ENCODE measurements around the gene KATNAL2.

KATNAL2 gene
- 0.53 to 1.4 (median 0.85) reads per million in 4 experiments for total RNA-seq

DNA sequence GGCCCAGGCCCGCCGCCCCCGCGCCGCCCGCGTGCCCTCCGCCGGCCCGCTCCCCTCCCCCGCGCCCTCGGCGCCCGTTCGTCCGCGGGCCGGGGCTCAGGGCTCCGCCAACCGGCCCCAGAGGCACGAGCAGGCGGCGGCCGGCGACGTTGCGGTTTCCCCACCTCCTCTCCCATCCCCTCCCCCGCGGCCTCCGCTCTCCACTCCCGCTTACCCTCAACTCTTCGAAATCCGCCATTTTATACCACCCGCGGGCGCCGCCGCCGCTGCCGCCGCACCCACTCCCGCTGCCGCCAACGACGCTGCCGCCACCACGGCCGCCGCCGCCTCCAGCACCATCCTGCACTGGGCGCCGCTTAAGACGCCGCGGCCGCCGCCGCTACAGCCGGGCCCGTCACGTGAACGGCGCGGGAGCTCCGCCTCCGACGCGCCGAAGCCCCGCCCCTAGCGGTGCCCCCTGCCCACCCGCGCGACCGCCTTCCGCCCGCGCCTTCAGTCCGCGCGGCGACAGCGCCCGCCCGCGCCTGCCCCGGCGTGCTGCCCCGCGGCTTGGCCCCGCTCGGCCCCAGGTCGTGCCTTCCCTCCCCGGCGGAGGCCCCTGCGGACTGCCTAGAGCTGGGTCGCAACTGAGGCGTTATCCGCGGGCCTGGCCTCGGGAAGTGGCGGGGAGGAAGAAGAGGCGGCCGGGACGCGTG lies at the start of gene KATNAL2, which contains the start of gene PIAS2:
Gene KATNAL2, plus strand, starts transcription at position 495 of the 695 bp plus-strand sequence. CDS start 29,271 bp downstream, outside the sequence.
Gene PIAS2, minus strand, starts transcription at position 400 of the 695 bp plus-strand sequence. Its CDS starts 162 bp downstream, at position 238.
- peak; percentile 52 for DNase-seq

GRCh38 chr18:46868169-46868921 lies 49.1 kb upstream of the KATNAL2 start:
- DNase-seq = no peak

DNA sequence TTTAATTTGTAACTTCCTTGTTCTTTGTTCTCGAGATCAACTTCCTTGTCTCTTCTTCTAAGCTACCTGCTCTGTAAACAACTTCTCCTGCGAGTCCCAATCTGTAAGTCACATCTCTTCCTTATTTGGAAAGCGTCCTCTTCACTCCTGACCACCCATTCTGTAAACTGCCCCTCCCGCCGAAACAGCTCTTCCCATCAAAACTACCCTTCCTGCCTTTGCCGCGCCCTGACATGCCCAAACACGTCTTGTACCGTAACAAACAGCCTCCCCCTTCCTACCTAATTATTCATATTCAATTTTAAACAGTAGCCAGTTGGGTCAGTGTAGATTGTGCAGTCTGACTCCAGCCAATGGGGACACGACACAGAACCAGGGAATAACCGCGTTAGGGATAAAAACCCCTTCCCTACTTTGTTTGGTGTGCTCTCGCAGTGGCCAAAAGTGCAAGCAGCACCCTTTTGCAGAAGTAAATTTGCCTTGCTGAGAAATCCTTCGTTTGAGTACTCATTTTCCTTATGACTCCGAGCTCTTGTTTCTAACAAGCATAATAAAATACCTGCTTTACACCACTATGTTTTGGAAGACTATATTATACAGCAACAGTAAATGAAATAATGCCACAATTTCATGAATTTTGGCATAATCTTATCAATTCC lies 39.9 kb upstream of the KATNAL2 start:
- no peak for DNase-seq

DNA sequence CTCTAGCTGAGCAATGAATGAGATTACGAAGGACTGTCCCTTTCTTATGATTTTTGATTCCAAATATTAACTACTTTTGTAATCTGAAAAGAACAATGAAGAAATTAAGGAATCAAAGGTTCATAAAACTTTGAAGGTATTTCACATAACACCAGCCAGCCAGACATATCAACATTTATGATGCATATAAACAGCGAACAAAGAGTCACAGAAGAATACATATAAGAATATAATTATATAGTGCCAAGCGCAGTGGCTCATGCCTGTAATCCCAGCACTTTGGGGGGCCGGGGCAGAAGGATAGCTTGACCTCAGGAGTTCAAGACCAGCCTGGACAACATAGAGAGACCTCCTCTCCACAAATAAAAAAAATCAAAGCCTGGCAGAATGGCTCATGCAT lies 34.2 kb upstream of the KATNAL2 start:
- DNase-seq = no peak

DNA sequence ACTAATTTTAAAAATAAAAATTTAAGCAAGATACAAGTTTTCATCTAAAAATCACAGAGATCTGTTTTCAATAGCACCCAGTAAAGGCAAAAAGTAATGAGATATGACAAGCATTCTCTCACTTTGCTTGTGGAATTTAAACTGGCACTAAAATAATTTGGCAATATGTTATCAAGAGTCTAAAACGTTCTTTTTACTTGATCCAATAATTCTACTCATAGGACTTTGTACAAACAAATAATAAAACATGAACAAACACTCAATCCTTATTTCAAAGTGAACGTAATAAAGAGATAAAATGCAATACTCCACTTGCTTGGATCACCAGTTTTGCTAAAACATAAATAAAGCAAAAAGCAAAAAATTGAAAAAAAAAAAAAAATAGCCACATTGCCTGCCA lies 30.5 kb upstream of the KATNAL2 start:
- DNase-seq = no peak

DNA sequence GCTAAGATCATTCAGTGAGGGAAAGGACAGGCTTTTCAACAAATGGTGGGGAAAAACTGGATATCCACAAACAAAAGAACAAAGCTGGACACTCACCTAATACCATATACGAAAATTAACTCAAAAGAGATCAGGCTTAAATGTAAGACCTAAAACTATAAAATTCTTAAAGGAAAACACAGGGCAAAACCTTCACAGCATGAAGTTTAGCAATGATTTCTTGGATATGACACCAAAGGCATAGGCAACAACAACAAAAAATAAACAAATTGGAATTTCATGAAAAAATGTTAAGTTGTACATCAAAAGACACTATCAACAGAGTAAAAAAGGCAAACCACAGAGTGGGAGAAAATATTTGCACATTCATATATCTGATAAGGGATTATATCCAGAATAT lies 28.4 kb upstream of the KATNAL2 start:
- DNase-seq = no peak

DNA sequence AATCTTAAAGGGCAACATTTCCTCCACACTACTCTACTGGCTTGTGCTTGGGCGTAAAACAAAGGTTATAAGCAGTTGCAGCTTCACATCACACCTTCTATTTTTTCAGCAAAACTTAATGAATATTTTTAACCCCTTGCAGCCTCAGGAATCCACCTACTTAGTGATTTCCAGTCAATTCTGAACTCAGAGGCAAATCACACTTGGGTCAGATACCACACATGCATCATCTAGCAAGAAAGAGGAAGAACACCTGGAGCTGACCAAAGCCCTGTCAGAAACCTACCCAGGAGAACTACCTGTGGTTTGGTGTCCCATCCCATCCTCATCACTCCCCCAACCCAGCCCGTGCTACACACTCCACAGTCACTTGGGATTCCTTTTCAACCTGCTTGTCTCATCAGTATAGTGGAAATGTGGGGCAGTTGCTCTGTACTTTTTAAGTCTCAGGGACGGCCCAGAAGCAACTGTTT lies 25.6 kb upstream of the KATNAL2 start:
- DNase-seq = no peak

DNA sequence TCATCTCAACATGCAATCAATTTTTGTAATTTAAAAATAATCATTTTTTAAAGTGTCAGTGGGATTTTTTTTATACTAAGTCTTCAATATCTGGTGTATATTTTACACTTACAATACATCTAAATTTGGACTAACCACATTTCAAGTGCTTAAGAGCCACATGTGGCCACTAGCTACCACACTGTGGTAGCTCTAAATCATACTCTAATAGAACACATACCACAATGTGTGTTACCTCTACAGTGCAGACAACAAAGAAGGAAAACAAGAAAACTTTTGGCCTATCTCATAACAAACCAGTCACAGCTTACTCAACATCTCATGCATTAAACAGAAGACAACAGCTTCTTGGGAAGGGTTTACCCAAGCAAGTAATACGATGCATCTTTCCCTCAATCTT lies 24.6 kb upstream of the KATNAL2 start:
- DNase-seq = no peak

- DNase-seq = no peak
Measured at GRCh38 chr18:46893360-46893759, 24.0 kb upstream of the KATNAL2 start.

DNA sequence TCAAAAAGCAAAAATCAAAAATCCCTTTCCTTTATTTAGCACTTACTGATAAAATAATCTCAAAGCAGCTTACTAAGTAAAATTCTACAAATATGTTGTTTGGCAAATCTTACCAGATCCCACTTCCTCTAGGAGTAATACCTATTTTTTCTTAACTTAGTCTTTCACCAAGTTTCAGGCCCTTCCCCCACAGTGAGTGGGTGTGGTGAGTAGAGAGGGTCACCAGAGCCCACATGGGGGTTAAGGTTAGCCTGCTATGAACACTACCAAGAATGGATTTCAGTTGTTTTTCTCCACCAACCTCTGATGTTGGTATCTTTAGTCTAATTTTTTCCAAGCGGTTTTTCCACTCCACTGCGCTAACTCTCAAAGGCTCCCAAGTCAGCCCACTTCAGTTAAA lies 23.3 kb upstream of the KATNAL2 start:
- no peak for DNase-seq

DNA sequence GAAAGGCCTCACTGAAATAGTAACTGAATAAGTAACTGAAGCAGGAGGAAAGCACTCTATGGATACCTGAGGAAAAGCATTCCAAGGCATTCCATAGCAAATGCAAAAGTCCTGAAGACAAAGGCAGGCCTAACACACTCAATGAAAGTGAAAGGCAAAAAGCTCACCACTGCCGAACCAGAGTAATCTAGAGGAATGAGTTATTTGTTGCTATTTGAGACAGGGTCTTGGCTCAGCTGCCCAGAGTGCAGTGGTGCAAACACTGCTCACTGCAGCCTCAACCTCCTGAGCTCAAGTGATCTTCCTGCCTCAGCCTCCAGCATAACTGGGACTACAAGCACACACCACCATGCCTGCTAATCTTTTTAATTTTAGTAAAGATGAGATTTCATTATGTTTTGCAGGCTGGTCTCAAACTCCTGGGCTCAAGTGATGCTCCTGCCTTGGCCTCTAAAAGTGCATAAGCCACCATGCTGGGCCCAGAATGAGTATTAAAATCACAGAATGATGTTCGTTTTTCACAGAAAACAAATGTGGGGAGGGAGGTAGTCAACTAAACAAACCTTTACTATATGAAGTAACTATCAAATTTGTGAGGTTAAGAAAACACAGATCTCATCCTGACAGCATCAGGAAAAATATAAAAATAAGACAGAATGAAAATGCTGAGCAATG lies 18.0 kb upstream of the KATNAL2 start:
- no peak for DNase-seq

DNA sequence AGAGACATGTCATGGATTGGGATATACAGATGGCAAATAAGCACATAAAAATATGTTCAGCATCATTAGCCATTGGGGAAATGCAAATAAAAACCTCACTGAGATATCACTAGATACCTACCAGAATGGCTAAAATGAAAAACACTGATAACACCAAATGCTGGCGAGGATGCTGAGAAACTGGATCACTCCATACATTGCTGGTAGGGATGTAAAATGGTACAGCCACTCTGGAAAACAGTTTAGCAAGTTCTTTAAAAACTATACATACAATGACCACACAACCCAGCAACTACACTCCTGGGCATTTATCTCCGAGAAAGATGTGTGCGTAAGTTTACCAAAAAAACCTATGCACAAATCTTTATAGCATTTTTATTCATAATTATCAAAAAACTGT lies 14.0 kb upstream of the KATNAL2 start:
- no peak for DNase-seq

DNA sequence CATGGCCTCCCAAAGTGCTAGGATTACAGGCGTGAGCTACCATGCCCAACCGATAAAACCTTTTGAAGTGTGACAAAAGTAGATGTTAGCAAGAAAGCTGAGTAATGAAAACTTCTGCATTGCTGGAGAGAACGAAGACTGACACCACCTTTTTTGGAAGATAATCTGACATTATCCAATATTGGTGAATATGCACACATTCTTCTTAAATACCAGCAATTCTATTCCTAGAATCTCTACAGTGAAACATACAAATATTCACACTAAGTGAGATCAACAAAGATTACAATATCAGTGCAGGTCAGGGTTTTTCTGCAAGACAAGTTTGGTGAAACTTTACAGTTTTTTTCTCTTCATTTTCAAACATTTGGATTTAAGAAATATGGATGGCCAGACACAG lies 7.9 kb upstream of the KATNAL2 start:
- DNase-seq = no peak

- no peak for DNase-seq
Measured at GRCh38 chr18:46910856-46911255, 6.5 kb upstream of the KATNAL2 start.

DNA sequence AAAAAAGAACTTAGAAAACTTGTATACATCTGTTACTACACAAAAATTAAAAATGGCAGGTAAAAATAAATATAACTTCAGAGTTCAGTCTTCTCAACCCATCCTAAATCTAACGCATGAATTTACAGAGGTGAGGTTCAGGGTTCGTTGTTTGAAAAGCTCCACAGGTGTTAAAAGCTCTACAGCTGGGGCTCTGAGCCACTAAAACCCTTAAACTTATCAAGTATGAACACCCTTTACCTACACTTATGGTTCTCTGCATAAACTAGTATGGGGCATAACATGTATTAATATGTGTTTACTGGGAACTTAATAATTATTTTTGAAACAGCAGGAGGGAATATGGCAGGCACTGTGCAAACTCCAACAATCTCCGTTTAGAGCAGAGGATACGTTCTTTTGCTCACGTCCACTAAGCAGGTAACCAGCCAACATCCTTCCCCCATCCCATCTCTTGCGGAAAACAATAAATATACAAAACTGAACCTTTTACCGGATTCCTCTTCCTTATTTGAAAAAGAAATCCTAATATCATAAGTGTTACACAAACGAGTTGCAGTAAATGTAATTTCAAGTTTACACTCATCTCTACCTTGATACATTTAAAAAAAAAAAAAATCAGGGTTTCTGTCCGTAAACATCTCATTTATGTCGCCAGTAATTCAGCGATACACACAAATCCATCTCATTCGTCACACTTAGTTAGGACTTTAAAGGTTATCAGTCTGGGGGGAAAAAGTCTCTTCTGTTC lies 1.4 kb upstream of the KATNAL2 start:
- no peak for DNase-seq

GRCh38 chr18:46916551-46917107 lies 773 bp upstream of the KATNAL2 start:
- peak; percentile 35 for DNase-seq

DNA sequence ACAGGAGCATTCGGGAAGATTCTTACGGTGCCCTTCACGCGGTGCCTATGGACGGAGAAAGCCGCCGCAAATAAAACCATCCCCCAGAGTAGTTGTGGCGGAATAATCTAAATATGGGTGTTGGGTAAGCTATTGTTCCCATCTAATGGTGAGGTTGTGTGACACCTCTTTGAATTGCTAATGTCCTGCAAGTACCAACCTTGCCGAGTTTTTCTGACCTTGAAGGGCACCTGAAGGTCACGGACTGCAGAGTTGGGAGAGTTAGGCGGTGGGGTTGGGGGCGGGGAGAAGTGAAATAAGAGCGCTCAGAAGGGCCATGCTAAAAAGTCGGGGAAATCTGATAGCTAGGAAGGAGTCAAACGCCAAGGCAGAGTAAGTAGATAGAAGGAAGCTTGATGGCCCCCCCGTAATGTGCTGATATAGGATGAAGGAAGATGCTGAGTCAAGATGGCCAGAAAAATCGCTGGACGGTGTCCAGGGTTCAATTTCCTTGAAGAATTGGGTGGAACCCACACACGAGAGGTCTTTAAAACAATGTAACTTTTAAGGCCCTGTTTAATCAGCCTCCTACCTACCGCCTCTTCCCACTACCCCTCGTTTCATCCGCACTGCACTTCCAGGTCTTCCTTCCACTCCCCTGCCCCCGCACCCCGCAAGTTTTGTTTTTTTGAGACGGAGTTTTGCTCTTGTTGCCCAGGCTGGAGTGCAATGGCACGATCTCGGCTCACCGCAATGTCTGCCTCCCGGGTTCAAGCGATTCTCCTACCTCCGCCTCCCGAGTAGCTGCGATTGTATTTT lies 600 bp downstream of the KATNAL2 start:
- DNase-seq = no peak

DNA sequence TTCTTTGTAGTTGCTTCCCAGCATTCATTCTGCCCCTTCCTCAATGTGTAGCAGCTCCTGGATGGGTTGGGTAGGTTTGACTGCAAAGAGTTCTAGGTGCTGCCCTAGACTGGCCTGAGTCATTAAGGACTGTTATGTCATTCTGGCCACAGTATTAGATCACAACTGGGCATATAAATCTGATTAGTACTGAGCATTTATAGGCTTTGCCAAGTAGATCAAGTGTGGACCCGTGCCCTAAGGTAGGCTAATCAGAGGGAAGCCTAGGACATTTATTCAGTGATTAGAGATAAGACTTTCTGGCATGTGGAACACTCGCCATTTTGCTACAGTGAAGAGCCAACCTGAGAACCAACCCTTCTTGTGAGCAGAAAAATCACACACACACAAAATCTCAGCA lies 2.7 kb downstream of the KATNAL2 start:
- DNase-seq = no peak

- DNase-seq = no peak
Measured at GRCh38 chr18:46920653-46921052, 3.3 kb downstream of the KATNAL2 start.

GRCh38 chr18:46939337-46939963 lies 22.0 kb downstream of the KATNAL2 start:
- no peak for DNase-seq
